ENCODE data around the gene R3HDML. TPM values are rescaled to one million over a fixed set of nuclear protein-coding genes. Genes with fewer than 3 reads are reported as not detected.

Gene R3HDML
- polyA plus RNA-seq, 3 donors = not detected

DNA sequence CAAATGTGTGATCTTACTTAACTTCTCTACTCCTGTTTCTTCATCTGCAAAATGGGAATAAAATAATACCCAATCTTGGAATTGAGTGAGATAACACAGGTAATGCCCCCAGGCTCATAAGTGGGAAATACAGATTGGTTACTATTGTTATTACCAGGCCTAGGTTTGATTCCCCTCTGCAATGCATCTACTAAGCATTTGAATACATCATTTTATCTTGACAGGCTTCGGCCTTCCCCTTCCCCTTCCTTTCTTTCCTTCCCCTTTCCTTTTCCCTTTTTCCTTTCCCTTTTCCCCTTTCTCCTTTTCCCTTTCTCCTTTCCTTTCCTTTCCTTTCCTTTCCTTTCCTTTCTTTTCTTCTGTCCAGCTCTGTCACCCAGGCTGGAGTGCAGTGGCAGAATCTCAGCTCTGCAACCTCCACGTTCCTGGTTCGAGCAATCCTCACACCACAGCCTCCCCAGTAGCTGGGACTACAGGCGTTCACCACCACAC, 11.4 kb downstream of the R3HDML start:
- H3K27me3 Mint-ChIP-seq (ENCODE audit: low read depth in 3 of 3) = peaks cover 0 to 4% (median 2%) of the 10 kb centered on the region in 3 donors
- no peaks in the 10 kb centered on the region for H3K4me1 Mint-ChIP-seq
- TF ChIP-seq, protein P1, sequence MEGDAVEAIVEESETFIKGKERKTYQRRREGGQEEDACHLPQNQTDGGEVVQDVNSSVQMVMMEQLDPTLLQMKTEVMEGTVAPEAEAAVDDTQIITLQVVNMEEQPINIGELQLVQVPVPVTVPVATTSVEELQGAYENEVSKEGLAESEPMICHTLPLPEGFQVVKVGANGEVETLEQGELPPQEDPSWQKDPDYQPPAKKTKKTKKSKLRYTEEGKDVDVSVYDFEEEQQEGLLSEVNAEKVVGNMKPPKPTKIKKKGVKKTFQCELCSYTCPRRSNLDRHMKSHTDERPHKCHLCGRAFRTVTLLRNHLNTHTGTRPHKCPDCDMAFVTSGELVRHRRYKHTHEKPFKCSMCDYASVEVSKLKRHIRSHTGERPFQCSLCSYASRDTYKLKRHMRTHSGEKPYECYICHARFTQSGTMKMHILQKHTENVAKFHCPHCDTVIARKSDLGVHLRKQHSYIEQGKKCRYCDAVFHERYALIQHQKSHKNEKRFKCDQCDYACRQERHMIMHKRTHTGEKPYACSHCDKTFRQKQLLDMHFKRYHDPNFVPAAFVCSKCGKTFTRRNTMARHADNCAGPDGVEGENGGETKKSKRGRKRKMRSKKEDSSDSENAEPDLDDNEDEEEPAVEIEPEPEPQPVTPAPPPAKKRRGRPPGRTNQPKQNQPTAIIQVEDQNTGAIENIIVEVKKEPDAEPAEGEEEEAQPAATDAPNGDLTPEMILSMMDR (IDR thresholded peaks at IDR 0.05) = no peak

DNA sequence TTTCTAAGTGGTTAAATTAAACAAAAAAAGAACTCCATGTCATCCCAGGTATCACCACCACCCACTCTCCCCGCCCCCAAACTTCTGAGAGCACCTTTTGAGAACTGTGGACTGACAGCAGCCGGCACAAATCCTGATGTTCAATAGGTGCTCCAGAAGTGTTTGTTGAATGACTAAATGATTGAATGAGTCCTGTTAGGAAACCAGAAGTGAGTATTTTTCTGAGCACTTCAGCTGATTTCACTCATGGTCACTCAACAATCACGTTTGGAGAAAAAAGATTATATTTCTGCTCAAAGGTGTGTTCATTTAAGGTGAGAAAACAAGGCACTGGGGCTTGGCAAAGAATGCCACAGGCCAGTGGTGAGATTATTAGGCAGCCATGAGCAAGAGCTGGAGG, 12.5 kb downstream of the R3HDML start:
- Histone ChIP-seq H3K4me3 (replicated peaks in 1 of 3; ENCODE audit: low read depth in 2 of 3, low read length in 3 of 3) (no peak overlapping the region), H3K79me2 (ENCODE audit: insufficient read depth, low read length) (no peaks in the 10 kb centered on the region), H3K9ac (ENCODE audit: insufficient read depth, low read length, poor library complexity, severe bottlenecking) (no peak overlapping the region), H3K27ac (ENCODE audit: low read depth in 1 of 2, low read length in 2 of 2) (no peak overlapping the region), H3K4me1 (ENCODE audit: control insufficient read depth in 1 of 2, insufficient read depth in 2 of 2, low read length in 2 of 2) (no peaks in the 10 kb centered on the region), H3K4me2 (replicated peaks; ENCODE audit: extremely low read depth, low read length, poor library complexity, severe bottlenecking) (no peak overlapping the region), H3K36me3 (replicated peaks in 1 of 2; ENCODE audit: control insufficient read depth in 1 of 2, insufficient read depth in 2 of 2, low read length in 2 of 2) (no peaks in the 10 kb centered on the region), H2AFZ (ENCODE audit: insufficient read depth, low read depth, low read length, poor library complexity, severe bottlenecking) (no peak overlapping the region), H3K9me3 (replicated peaks in 1 of 2; ENCODE audit: control insufficient read depth in 1 of 2, insufficient read depth in 1 of 2, low read length in 2 of 2) (no peaks in the 10 kb centered on the region), H3K27me3 (ENCODE audit: control insufficient read depth in 2 of 2, insufficient read depth in 2 of 2, low read length in 2 of 2) (no peaks in the 10 kb centered on the region), H4K20me1 (ENCODE audit: insufficient read depth, low read length) (no peaks in the 10 kb centered on the region)
- DNase-seq = no peak
- H3K9me3 Mint-ChIP-seq = no peaks in the 10 kb centered on the region
- intact Hi-C loops (cut with micrococcal nuclease) = no loop called here
- peaks cover 3 to 4% (median 4%) of the 10 kb centered on the region in 3 donors for H3K27me3 Mint-ChIP-seq (ENCODE audit: low read depth in 3 of 3)
- 90% methylated on average over 2 of the region's 3 CpGs for WGBS (ENCODE audit: insufficient coverage)
- TF ChIP-seq, protein P1 (IDR thresholded peaks at IDR 0.05) = no peak
- no peaks in the 10 kb centered on the region for H3K4me1 Mint-ChIP-seq
- no peak overlapping the region for H3K27ac Mint-ChIP-seq
- no peak overlapping the region for H3K4me3 Mint-ChIP-seq
- no peaks in the 10 kb centered on the region for H3K36me3 Mint-ChIP-seq

More for the DNA sequence above, 11.4 kb downstream of the R3HDML start:
- 89% methylated on average over 1 of the region's 4 CpGs for WGBS (ENCODE audit: insufficient coverage)
- Histone ChIP-seq H4K20me1 (ENCODE audit: insufficient read depth, low read length) (no peaks in the 10 kb centered on the region), H3K9me3 (replicated peaks in 1 of 2; ENCODE audit: control insufficient read depth in 1 of 2, insufficient read depth in 1 of 2, low read length in 2 of 2) (no peaks in the 10 kb centered on the region), H3K79me2 (ENCODE audit: insufficient read depth, low read length) (no peaks in the 10 kb centered on the region), H3K9ac (ENCODE audit: insufficient read depth, low read length, poor library complexity, severe bottlenecking) (no peak overlapping the region), H3K27me3 (ENCODE audit: control insufficient read depth in 2 of 2, insufficient read depth in 2 of 2, low read length in 2 of 2) (no peaks in the 10 kb centered on the region), H3K4me2 (replicated peaks; ENCODE audit: extremely low read depth, low read length, poor library complexity, severe bottlenecking) (no peak overlapping the region), H2AFZ (ENCODE audit: insufficient read depth, low read depth, low read length, poor library complexity, severe bottlenecking) (no peak overlapping the region), H3K4me3 (replicated peaks in 1 of 3; ENCODE audit: low read depth in 2 of 3, low read length in 3 of 3) (no peak overlapping the region), H3K4me1 (ENCODE audit: control insufficient read depth in 1 of 2, insufficient read depth in 2 of 2, low read length in 2 of 2) (no peaks in the 10 kb centered on the region), H3K27ac (ENCODE audit: low read depth in 1 of 2, low read length in 2 of 2) (no peak overlapping the region), H3K36me3 (replicated peaks in 1 of 2; ENCODE audit: control insufficient read depth in 1 of 2, insufficient read depth in 2 of 2, low read length in 2 of 2) (no peaks in the 10 kb centered on the region)
- no peak for DNase-seq
- Mint-ChIP-seq H3K4me3 (no peak overlapping the region), H3K27ac (no peak overlapping the region), H3K9me3 (no peaks in the 10 kb centered on the region), H3K36me3 (no peaks in the 10 kb centered on the region)
- intact Hi-C loops (cut with micrococcal nuclease) = no loop called here
